Rectal smooth muscle tissue (tissue), 1 donor: ENCODE data around the gene TSPAN18.
"Not testable (repeated sequence)": the region's sequence is repeated elsewhere in the genome, so short reads cannot be mapped to it uniquely, and the experiment has no call there.

ENCODE experiments used
- H3K27ac ChIP-seq: one replicate; pipeline ENCODE4 v1.7.0; 2013; ENCODE audit warnings: low read depth, low read length, inconsistent platforms
- H3K27me3 ChIP-seq: one replicate; pipeline ENCODE4 v1.7.0; 2013; ENCODE audit warnings: low read length; ENCODE audit not compliant: control insufficient read depth, insufficient read depth
- H3K36me3 ChIP-seq: one replicate; pipeline ENCODE4 v1.7.0; 2013; ENCODE audit warnings: low read length; ENCODE audit not compliant: control insufficient read depth, insufficient read depth
- H3K4me1 ChIP-seq: one replicate; pipeline ENCODE4 v1.7.0; 2013; ENCODE audit warnings: low read length; ENCODE audit not compliant: control insufficient read depth, insufficient read depth
- H3K4me3 ChIP-seq: one replicate; pipeline ENCODE4 v1.7.0; 2013; ENCODE audit warnings: low read length
- H3K9ac ChIP-seq: one replicate; pipeline ENCODE4 v1.7.0; 2013; ENCODE audit warnings: low read length

TSPAN18 gene

DNA sequence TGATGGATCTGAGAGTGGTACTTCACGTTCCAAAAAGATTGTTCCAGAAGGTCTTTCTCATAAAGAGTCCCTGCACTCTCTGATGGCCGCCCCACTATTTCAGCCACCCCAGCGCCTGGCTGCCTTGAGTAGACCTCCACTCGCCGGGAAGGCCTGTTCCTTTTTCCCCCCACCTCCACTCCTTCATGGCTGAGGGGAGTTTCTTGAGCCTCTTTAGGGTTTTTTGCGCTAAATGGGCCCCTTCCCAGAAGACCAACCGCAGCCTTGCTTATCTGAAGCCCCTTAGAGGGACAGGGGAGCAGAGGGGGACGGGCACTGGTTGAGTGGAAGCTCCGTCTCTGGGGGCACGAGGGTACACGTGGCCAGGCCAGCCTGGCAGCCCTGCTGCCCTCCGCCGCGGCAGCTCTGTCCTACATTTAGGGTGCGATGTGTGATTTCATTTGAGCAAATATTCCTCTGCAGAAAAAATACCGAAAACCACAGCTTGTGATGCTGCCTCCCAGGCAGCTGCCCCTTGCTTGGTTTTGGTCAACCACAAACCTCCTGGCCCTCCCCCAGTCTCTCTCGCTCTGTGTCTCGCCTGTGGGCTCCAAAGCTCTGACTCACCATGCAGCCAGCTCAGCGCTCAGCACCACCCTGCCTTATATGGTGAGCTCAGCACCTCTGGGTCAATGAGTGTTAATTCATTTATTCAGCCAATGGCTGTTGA, 135.2 kb downstream of the TSPAN18 start:
- Histone ChIP-seq H3K9ac (peak overlapping the region; percentile 12), H3K27me3 (no peaks in the 10 kb centered on the region), H3K4me1 (peaks cover 20% of the 10 kb centered on the region), H3K4me3 (peak overlapping the region; percentile 7), H3K27ac (peak overlapping the region; percentile 98), H3K36me3 (no peaks in the 10 kb centered on the region)

- Histone ChIP-seq H3K4me1 (peaks cover 20% of the 10 kb centered on the region), H3K36me3 (no peaks in the 10 kb centered on the region), H3K27ac (peak overlapping the region; percentile 98), H3K9ac (no peak overlapping the region), H3K4me3 (no peak overlapping the region), H3K27me3 (no peaks in the 10 kb centered on the region)
Measured at GRCh38 chr11:44862558-44863101, 135.9 kb downstream of the TSPAN18 start.

- Histone ChIP-seq H3K27ac (peak overlapping the region; percentile 98), H3K9ac (no peak overlapping the region), H3K4me1 (peaks cover 25% of the 10 kb centered on the region), H3K4me3 (no peak overlapping the region), H3K36me3 (no peaks in the 10 kb centered on the region), H3K27me3 (no peaks in the 10 kb centered on the region)
Measured at GRCh38 chr11:44863231-44863630, 136.5 kb downstream of the TSPAN18 start.

GRCh38 chr11:44865866-44866272, 139.1 kb downstream of the TSPAN18 start:
- Histone ChIP-seq H3K27ac (no peak overlapping the region), H3K9ac (no peak overlapping the region), H3K27me3 (no peaks in the 10 kb centered on the region), H3K36me3 (no peaks in the 10 kb centered on the region), H3K4me3 (no peak overlapping the region), H3K4me1 (peaks cover 36% of the 10 kb centered on the region)

DNA sequence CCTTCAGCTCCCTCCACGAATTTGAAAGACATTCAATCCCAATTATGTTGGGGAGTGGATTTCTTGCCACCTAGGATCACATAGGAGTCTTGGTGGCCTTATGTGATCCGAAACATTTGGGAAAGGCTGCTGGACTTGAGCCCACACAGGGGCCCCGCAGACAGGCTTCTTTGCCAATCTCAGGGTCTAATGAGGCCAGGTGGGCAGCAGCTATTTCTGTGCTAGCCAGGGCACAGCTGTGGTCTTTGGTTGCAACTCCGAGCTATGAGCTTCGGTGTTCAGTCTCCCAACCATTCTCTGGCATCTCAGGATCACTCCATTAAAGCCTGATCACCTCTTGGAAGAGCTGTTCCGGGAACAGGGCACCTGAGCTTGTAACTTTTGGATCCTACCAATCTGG, 139.5 kb downstream of the TSPAN18 start:
- no peak overlapping the region for H3K4me3 ChIP-seq
- peaks cover 36% of the 10 kb centered on the region for H3K4me1 ChIP-seq

GRCh38 chr11:44868021-44868420, 141.3 kb downstream of the TSPAN18 start:
- Histone ChIP-seq H3K9ac (no peak overlapping the region), H3K27me3 (no peaks in the 10 kb centered on the region), H3K4me1 (peaks cover 21% of the 10 kb centered on the region), H3K36me3 (no peaks in the 10 kb centered on the region), H3K4me3 (no peak overlapping the region), H3K27ac (peak overlapping the region; percentile 65)

More for the DNA sequence above, 139.5 kb downstream of the TSPAN18 start:
- no peaks in the 10 kb centered on the region for H3K27me3 ChIP-seq
- H3K36me3 ChIP-seq: no peaks in the 10 kb centered on the region
- no peak overlapping the region for H3K9ac ChIP-seq
- H3K27ac ChIP-seq: no peak overlapping the region

GRCh38 chr11:44868455-44869421, 142.0 kb downstream of the TSPAN18 start:
- H3K4me1 ChIP-seq: peaks cover 19% of the 10 kb centered on the region

DNA sequence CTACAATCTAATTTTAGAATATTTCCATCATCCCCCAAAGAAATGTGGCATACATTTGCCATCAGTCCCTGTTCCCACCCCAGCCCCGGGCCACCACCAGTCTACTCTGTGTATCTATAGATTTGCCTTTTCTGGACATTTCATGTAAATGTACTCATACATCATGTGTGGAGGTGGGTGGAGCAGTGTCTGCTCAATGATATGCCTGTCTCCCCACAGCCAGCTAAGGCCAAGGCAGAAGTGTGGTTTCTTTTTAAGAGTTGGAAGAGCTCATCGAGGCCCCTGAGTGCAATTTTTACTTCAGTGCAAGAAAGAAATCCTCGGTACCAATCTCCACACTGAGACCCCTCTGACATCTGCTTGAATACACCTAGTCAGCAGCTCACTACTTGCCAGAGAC, 143.4 kb downstream of the TSPAN18 start:
- no peak overlapping the region for H3K9ac ChIP-seq
- H3K4me1 ChIP-seq: peaks cover 19% of the 10 kb centered on the region
- H3K4me3 ChIP-seq: no peak overlapping the region
- no peaks in the 10 kb centered on the region for H3K27me3 ChIP-seq
- peak overlapping the region; percentile 65 for H3K27ac ChIP-seq
- H3K36me3 ChIP-seq: no peaks in the 10 kb centered on the region

More at GRCh38 chr11:44868455-44869421, 142.0 kb downstream of the TSPAN18 start:
- Histone ChIP-seq H3K36me3 (no peaks in the 10 kb centered on the region), H3K27me3 (no peaks in the 10 kb centered on the region), H3K4me3 (no peak overlapping the region), H3K9ac (no peak overlapping the region), H3K27ac (peak overlapping the region; percentile 65)

GRCh38 chr11:44870615-44871176, 143.9 kb downstream of the TSPAN18 start:
- H3K9ac ChIP-seq: no peak overlapping the region
- H3K27ac ChIP-seq: peak overlapping the region; percentile 65

DNA sequence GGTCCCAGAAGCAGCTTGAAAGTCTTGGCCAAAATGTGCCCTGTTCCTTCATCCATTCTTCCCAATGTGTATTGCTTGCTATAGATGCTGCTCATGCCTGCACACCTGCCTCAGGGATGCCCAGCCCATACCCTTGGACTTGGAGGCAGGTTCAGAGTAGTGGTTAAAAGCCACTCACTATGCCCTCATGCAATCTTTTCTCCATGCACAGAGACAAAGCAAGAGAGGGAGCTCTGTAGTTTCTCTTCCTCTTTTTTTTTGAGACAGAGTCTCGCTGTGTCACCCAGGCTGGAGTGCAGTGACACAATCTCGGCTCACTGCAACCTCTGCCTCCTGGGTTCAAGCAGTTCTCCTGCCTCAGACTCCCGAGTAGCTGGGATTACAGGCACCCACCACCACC, 144.9 kb downstream of the TSPAN18 start:
- H3K36me3 ChIP-seq, H3K27ac ChIP-seq, H3K27me3 ChIP-seq, H3K9ac ChIP-seq, H3K4me3 ChIP-seq: not testable (repeated sequence)
- H3K4me1 ChIP-seq: peaks cover 16% of the 10 kb centered on the region

More at GRCh38 chr11:44870615-44871176, 143.9 kb downstream of the TSPAN18 start:
- H3K36me3 ChIP-seq: no peaks in the 10 kb centered on the region
- H3K27me3 ChIP-seq: no peaks in the 10 kb centered on the region
- no peak overlapping the region for H3K4me3 ChIP-seq
- peaks cover 19% of the 10 kb centered on the region for H3K4me1 ChIP-seq

GRCh38 chr11:44872556-44872955, 145.8 kb downstream of the TSPAN18 start:
- no peak overlapping the region for H3K4me3 ChIP-seq
- no peaks in the 10 kb centered on the region for H3K36me3 ChIP-seq
- H3K4me1 ChIP-seq: peaks cover 16% of the 10 kb centered on the region
- no peaks in the 10 kb centered on the region for H3K27me3 ChIP-seq
- no peak overlapping the region for H3K27ac ChIP-seq
- H3K9ac ChIP-seq: no peak overlapping the region

GRCh38 chr11:44873537-44873936, 146.8 kb downstream of the TSPAN18 start:
- no peak overlapping the region for H3K4me3 ChIP-seq
- no peak overlapping the region for H3K27ac ChIP-seq
- no peak overlapping the region for H3K9ac ChIP-seq
- H3K36me3 ChIP-seq: no peaks in the 10 kb centered on the region
- peaks cover 8% of the 10 kb centered on the region for H3K4me1 ChIP-seq
- H3K27me3 ChIP-seq: no peaks in the 10 kb centered on the region
